AG04450 (cell line): Measurements from ENCODE around the gene NAPEPLD. TPM values are rescaled to one million over a fixed set of nuclear protein-coding genes. Genes with fewer than 3 reads are reported as not detected.
"Not testable (repeated sequence)": the region's sequence is repeated elsewhere in the genome, so short reads cannot be mapped to it uniquely, and the experiment has no call there.

Experiments
- CTCF ChIA-PET: fragments of 300-600, 350-600 bp; formaldehyde crosslinking; extraction: SDS; loops from one replicate; lab custom pipeline; 2022; ENCODE audit warnings: antibody characterized with exemption, inconsistent platforms; lab: Charles Lee
- POLR2A ChIA-PET: fragments of 350-600 bp; formaldehyde crosslinking; extraction: SDS; loops from one replicate; lab custom pipeline; 2021; ENCODE audit warnings: antibody characterized with exemption, inconsistent platforms; lab: Yijun Ruan, JAX
- DNase-seq: peaks from one replicate; pipeline ENCODE4 v3.0.0-alpha.2; 2011; ENCODE audit warnings: low read depth, low spot score
- H3K27ac ChIP-seq: one replicate; pipeline ENCODE4 v1.5.1; 2012; ENCODE audit warnings: low read depth, low read length, control low read depth
- H3K27me3 ChIP-seq: one replicate; pipeline ENCODE4 v1.6.0; 2012; ENCODE audit warnings: low read length; ENCODE audit not compliant: control insufficient read depth, insufficient read depth
- H3K4me3 ChIP-seq: 2 replicates; pipeline ENCODE4 v1.5.1; 2011; ENCODE audit warnings: mild to moderate bottlenecking, low read depth, low read length, control low read depth
- H3K9me3 ChIP-seq: 2 replicates; pipeline ENCODE4 v1.5.1; 2012; ENCODE audit warnings: low read length; ENCODE audit not compliant: control insufficient read depth, insufficient read depth
- polyA plus RNA-seq: library from polyadenylated mRNA; depleted of rRNA; stranded (reverse); fragments of >200 nt; gene quantifications from 2 replicates; pipeline ENCODE4 v1.2.3, GENCODE V29; 2011
- TF ChIP-seq, protein P1 (sequence below): IDR thresholded peaks from 2 replicates; pipeline ENCODE4 v1.5.1; 2011; ENCODE audit warnings: low read depth, low read length, control low read depth, inconsistent platforms

NAPEPLD gene
- polyA plus RNA-seq, 1 experiment, result 8.9 TPM

GRCh38 chr7:103079836-103080235 lies 69.1 kb downstream of the NAPEPLD start:
- H3K27me3 ChIP-seq, result no peaks in the 10 kb centered on the region
- ChIA-PET CTCF (interaction anchor here (1.9 kb wide), 1 partner anchor 18 kb away, joined by 8 read pairs; no protein-coding TSS in a partner anchor), POLR2A (no interaction called here)
- H3K4me3 ChIP-seq, result no peak overlapping the region
- TF ChIP-seq, protein P1, sequence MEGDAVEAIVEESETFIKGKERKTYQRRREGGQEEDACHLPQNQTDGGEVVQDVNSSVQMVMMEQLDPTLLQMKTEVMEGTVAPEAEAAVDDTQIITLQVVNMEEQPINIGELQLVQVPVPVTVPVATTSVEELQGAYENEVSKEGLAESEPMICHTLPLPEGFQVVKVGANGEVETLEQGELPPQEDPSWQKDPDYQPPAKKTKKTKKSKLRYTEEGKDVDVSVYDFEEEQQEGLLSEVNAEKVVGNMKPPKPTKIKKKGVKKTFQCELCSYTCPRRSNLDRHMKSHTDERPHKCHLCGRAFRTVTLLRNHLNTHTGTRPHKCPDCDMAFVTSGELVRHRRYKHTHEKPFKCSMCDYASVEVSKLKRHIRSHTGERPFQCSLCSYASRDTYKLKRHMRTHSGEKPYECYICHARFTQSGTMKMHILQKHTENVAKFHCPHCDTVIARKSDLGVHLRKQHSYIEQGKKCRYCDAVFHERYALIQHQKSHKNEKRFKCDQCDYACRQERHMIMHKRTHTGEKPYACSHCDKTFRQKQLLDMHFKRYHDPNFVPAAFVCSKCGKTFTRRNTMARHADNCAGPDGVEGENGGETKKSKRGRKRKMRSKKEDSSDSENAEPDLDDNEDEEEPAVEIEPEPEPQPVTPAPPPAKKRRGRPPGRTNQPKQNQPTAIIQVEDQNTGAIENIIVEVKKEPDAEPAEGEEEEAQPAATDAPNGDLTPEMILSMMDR, result no peak
- DNase-seq, result no peak
- no peaks in the 10 kb centered on the region; the same call in 1 of the 2 replicates for H3K9me3 ChIP-seq
- H3K27ac ChIP-seq, result no peak overlapping the region

DNA sequence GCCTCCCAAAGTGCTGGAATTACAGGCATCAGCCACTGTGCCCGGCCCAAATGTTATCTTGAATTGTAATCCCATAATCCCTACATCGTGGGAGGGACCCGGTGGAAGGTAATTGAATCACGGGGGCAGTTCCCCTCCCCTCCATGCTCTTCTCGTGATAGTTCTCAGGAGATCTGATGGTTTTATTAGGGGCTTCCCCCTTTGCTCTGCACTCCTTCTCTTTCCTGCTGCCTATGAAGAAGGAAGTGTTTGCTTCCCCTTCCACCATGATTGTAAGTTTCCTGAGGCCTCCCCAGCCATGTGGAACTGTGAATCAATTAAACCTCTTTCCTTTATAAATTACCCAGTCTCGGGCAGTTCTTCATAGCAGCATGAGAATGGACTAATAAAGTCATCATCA lies 70.7 kb downstream of the NAPEPLD start:
- POLR2A ChIA-PET, result not testable (repeated sequence)
- CTCF ChIA-PET, result interaction anchor here (1.9 kb wide), 1 partner anchor 16 kb away, joined by 8 read pairs; no protein-coding TSS in a partner anchor

GRCh38 chr7:103077318-103077717 lies 71.6 kb downstream of the NAPEPLD start:
- no peak overlapping the region for H3K27ac ChIP-seq
- TF ChIP-seq, protein P1, result no peak
- ChIA-PET CTCF (interaction anchor here (0.6 kb wide), 1 partner anchor 10 kb away, joined by 3 read pairs; no protein-coding TSS in a partner anchor), POLR2A (no interaction called here)
- no peaks in the 10 kb centered on the region; the same call in 1 of the 2 replicates for H3K9me3 ChIP-seq
- DNase-seq, result no peak
- no peaks in the 10 kb centered on the region for H3K27me3 ChIP-seq
- H3K4me3 ChIP-seq, result no peak overlapping the region

More for the DNA sequence above, 70.7 kb downstream of the NAPEPLD start:
- DNase-seq, H3K27me3 ChIP-seq, H3K9me3 ChIP-seq, H3K27ac ChIP-seq, H3K4me3 ChIP-seq: not testable (repeated sequence)

- Histone ChIP-seq H3K4me3 (no peak overlapping the region), H3K27ac (no peak overlapping the region), H3K27me3 (no peaks in the 10 kb centered on the region), H3K9me3 (no peaks in the 10 kb centered on the region; the same call in 1 of the 2 replicates)
- CTCF ChIA-PET, result interaction anchor here (0.6 kb wide), 1 partner anchor 10 kb away, joined by 3 read pairs; no protein-coding TSS in a partner anchor
- POLR2A ChIA-PET, result no interaction called here
- TF ChIP-seq, protein P1, result no peak
- no peak for DNase-seq
These were observed 72.1 kb downstream of the NAPEPLD start for GRCh38 chr7:103076764-103077163.

GRCh38 chr7:103075337-103075918 lies 73.5 kb downstream of the NAPEPLD start:
- CTCF ChIA-PET, result interaction anchor here (0.9 to 6.2 kb wide), 7 partner anchors 9 to 317 kb away, joined by 3 to 59 read pairs (median 4); no protein-coding TSS in a partner anchor
- Histone ChIP-seq H3K9me3 (no peaks in the 10 kb centered on the region; the same call in 1 of the 2 replicates), H3K27me3 (no peaks in the 10 kb centered on the region), H3K4me3 (peak overlapping the region; percentile 93), H3K27ac (peak overlapping the region; percentile 57)
- TF ChIP-seq, protein P1, result no peak
- POLR2A ChIA-PET, result interaction anchor here (0.6 to 2.2 kb wide), 8 partner anchors 9 to 242 kb away, joined by 3 to 11 read pairs (median 3); partner anchors contain the start of genes LRRC17 and NAPEPLD
- peak; percentile 10 for DNase-seq
